ENCODE results near the gene VPS4A.

VPS4A gene

DNA sequence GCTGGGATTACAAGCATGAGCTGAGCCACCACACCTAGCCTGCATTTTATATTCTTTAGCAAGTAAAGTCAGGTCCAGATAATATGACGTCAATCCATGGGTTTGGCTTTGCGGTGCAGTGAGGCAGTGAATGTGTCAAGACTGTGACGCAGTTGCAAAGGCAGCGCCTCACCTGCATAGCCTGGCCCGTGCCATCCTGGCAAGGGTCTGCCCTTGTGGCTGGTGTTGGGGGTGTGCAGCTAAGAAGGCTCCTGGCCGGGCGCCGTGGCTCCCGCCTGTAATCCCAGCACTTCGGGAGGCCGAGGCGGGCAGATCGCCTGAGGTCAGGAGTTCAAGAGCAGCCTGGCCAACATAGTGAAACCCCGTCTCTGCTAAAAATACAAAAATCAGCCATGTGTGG lies 12.3 kb downstream of the VPS4A start:
- no peak for DNase-seq (ENCODE audit: low read depth in 1 of 2, low spot score in 1 of 2)
- no peak overlapping the region for H3K27ac ChIP-seq (replicated peaks)

DNA sequence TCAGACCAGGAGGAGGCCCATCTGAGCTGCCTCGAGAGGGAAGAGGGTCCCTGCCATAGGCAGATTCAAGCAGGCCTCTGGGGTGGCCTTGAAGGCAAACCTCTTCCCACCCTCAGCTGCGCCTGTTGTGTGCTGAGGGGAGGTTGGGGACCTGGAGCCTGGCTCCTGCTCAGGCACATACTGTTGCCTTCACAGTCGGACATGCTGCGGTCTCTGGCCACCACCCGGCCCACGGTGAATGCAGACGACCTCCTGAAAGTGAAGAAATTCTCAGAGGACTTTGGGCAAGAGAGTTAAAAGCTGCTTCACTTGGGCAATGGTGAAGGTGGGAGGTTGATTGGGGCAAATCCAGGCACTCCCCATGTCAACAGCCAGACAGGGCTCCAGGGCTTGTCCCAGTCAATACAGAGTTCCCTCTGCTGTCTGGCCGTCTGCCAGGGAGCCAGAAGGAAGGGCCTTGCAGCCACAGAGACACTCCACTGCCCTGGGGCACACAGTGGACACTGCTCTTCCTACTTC lies 12.9 kb downstream of the VPS4A start:
- DNase-seq (ENCODE audit: low read depth in 1 of 2, low spot score in 1 of 2) = peak in 1 of 2 experiments; percentile 44
- H3K27me3 ChIP-seq (ENCODE audit: insufficient read depth, poor library complexity, severe bottlenecking) = no peaks in the 10 kb centered on the region
- H3K27ac ChIP-seq (replicated peaks) = no peak overlapping the region
- H3K4me3 ChIP-seq (replicated peaks; ENCODE audit: insufficient read depth, low read length) = no peak overlapping the region
- TF ChIP-seq GABPA (IDR thresholded peaks at IDR 0.05; ENCODE audit: low read depth) = no peak
- TF ChIP-seq POLR2AphosphoS5 (IDR thresholded peaks at IDR 0.05; ENCODE audit: low read depth) = no peak
- TF ChIP-seq SPI1 (IDR thresholded peaks at IDR 0.05; ENCODE audit: borderline replicate concordance, low read depth) = no peak
- TF ChIP-seq REST (IDR thresholded peaks at IDR 0.05; ENCODE audit: insufficient replicate concordance, low read depth) = no peak
- TF ChIP-seq, protein P1, sequence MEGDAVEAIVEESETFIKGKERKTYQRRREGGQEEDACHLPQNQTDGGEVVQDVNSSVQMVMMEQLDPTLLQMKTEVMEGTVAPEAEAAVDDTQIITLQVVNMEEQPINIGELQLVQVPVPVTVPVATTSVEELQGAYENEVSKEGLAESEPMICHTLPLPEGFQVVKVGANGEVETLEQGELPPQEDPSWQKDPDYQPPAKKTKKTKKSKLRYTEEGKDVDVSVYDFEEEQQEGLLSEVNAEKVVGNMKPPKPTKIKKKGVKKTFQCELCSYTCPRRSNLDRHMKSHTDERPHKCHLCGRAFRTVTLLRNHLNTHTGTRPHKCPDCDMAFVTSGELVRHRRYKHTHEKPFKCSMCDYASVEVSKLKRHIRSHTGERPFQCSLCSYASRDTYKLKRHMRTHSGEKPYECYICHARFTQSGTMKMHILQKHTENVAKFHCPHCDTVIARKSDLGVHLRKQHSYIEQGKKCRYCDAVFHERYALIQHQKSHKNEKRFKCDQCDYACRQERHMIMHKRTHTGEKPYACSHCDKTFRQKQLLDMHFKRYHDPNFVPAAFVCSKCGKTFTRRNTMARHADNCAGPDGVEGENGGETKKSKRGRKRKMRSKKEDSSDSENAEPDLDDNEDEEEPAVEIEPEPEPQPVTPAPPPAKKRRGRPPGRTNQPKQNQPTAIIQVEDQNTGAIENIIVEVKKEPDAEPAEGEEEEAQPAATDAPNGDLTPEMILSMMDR (IDR thresholded peaks at IDR 0.05; ENCODE audit: insufficient read depth, low read length) = no peak

More for the DNA sequence above, 12.3 kb downstream of the VPS4A start:
- TF ChIP-seq POLR2AphosphoS5 (IDR thresholded peaks at IDR 0.05; ENCODE audit: low read depth) = no peak
- TF ChIP-seq, protein P1 (IDR thresholded peaks at IDR 0.05; ENCODE audit: insufficient read depth, low read length) = no peak
- no peak for TF ChIP-seq GABPA (IDR thresholded peaks at IDR 0.05; ENCODE audit: low read depth)
- TF ChIP-seq SPI1 (IDR thresholded peaks at IDR 0.05; ENCODE audit: borderline replicate concordance, low read depth) = no peak
- no peak for TF ChIP-seq REST (IDR thresholded peaks at IDR 0.05; ENCODE audit: insufficient replicate concordance, low read depth)
- Histone ChIP-seq H3K27me3 (ENCODE audit: insufficient read depth, poor library complexity, severe bottlenecking) (no peaks in the 10 kb centered on the region), H3K4me3 (replicated peaks; ENCODE audit: insufficient read depth, low read length) (no peak overlapping the region)

- no peaks in the 10 kb centered on the region for H3K27me3 ChIP-seq (ENCODE audit: insufficient read depth, poor library complexity, severe bottlenecking)
- no peak overlapping the region for H3K27ac ChIP-seq (replicated peaks)
- TF ChIP-seq, protein P1 (IDR thresholded peaks at IDR 0.05; ENCODE audit: insufficient read depth, low read length) = no peak
- TF ChIP-seq GABPA (IDR thresholded peaks at IDR 0.05; ENCODE audit: low read depth) (no peak), POLR2AphosphoS5 (IDR thresholded peaks at IDR 0.05; ENCODE audit: low read depth) (no peak), SPI1 (IDR thresholded peaks at IDR 0.05; ENCODE audit: borderline replicate concordance, low read depth) (no peak), REST (IDR thresholded peaks at IDR 0.05; ENCODE audit: insufficient replicate concordance, low read depth) (no peak)
- no peak for DNase-seq (ENCODE audit: low read depth in 1 of 2, low spot score in 1 of 2)
- no peak overlapping the region for H3K4me3 ChIP-seq (replicated peaks; ENCODE audit: insufficient read depth, low read length)
Measured at GRCh38 chr16:69324585-69325253, 13.6 kb downstream of the VPS4A start.

All from HL-60 (cell line).